AG08395 (cell line): Measurements from ENCODE around the gene ADAP2.
"Not testable (repeated sequence)": the region's sequence is repeated elsewhere in the genome, so short reads cannot be mapped to it uniquely, and the experiment has no call there.

Experiments used
- DNase-seq: peaks from one replicate; pipeline ENCODE4 v3.0.0; 2012; ENCODE audit warnings: mixed read lengths, low spot score

Gene ADAP2

DNA sequence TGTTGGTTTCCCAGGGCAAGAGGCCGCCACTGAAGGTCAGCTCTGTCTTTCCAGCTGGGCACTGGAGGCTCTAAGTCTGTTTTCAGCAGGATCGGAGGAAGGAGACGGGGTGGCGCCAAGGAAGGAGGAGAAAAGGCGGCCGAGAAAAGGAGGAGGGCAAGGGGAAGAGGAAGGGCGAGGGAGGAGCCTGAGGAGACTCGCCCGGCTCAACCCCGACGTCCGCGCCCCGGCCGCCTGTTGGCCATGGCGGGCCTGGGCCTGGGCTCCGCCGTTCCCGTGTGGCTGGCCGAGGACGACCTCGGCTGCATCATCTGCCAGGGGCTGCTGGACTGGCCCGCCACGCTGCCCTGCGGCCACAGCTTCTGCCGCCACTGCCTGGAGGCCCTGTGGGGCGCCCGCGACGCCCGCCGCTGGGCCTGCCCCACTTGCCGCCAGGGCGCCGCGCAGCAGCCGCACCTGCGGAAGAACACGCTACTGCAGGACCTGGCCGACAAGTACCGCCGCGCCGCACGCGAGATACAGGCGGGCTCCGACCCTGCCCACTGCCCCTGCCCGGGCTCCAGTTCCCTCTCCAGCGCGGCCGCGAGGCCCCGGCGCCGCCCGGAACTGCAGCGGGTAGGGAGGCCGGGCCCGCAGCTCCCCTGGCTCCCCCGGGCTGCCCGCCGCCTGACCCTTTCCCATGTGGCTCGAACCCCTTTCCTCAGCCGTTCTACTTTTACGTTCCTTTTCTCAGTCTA is 49.3 kb downstream of the ADAP2 start, which contains the start of gene RNF135:
Gene RNF135, plus strand, starts transcription at position 209 of the 737 bp plus-strand sequence. Its CDS starts 35 bp downstream, at position 244.
- peak; percentile 96 for DNase-seq

DNA sequence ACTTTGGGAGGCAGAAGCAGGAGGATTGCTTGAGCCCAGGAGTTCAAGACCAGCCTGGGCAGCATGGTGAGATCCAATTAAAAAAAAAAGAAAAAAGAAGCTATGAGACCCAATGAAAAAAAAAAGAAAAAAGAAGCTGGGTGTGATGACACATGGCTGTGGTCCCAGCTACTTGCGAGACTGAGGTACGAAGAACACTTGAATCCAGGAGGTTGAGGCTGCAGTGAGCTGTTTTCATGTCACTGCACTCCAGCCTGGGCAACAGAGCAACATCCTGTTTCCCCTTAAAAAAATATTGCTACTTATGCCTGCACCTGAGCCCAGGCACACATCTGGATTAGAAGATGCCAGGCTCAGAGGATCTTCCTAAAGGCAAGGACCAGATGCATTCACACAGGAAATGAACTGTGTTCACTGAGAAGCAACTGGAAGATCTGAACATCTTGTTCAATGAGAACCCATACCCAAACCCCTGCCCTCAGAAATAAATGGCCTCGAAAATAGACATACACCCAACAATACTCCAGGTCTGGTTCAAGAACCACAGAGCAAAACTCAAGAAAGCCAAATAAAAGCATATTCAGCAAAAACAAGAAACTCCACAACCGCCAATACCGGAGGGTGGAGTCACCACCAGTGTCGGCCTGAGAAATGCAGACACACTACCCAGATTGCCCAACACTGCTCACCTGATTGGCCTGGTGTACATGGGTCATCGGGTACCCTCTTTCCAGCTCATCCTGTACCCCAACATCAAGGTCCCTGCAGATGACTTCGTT is 53.5 kb downstream of the ADAP2 start:
- no peak for DNase-seq

- not testable (repeated sequence) for DNase-seq
These were observed 58.2 kb downstream of the ADAP2 start for GRCh38 chr17:30979919-30980318.

DNA sequence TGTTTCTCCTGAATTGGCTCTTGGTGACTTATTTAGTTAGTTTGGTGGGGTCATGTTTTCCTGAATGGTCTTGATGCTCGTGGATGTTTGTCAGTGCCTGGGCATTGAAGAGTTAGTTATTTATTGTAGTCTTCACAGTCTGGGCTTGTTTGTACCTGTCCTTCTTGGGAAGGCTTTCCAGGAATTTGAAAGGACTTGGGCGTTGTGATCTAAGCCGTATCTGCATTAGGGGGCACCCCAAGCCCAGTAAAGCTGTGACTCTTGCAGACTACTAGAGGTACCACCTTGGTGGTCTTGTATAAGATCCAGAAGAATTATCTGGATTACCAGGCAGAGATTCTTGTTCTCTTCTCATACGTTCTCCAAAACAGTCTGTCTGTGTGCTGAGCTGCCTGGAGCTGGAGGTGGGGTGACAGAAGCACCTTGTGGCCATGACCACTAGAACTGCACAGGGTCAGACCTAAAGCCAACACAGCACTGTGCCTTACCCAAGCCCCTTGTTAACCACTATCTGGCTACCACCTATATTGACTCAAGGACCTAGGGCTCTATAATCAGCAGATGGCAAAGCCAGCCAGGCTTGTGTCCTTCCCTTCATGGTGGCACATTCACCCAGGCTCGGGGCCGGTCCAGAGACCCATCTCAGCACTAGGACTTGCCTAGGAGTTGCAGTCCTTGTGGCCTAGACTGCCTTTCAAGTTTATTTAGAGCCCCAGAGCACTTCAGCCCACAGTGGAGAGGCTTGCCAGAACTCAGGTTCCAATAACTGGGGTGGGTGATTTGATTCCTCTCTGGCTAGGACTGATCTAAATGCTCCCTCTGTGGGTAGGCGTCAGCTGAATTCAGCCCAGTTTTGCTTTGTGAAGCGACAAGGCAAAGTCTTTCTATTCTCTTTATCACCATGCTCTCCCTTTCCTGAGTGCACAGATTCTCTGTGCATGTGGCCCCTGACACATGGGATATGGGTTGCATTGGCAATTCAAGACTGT is 60.1 kb downstream of the ADAP2 start:
- no peak for DNase-seq

GRCh38 chr17:30982855-30983254 is 61.1 kb downstream of the ADAP2 start:
- no peak for DNase-seq

DNA sequence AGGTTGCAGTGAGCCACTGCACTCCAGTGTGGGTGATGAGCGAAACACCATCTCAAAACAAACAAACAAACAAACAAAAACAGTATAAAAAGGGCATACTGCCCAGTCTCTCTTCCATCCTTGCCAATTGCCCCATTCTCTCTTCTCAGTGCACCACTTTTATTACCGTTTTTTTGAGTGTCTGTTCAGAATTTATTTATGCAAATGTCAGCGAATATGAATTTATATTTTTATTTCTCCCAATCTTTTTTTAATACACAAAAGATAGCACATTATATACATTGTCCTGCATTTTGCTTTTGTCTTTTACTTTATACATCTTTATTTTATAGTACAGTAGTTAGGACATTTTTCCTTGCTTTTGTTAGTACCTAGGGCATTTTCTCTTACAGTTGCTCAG is 68.7 kb downstream of the ADAP2 start:
- DNase-seq, result no peak

DNA sequence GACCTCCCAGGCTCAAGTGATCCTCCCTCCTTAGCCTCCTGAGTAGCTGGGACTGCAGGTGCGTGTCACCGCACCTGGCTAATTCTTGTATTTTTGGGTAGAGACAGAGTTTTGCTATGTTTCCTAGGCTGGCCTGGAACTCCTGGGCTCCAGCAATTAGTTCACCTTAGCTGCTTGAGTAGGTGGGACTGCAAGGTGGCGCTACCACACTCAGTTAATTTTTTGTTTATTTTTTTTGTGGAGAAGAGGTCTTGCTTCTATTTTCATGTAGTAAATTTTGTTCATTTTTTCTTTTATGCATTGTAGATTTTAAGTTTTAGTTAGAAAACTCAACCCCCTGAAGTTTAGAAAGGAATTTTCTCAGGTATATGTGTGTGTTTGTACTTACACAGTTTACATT is 70.8 kb downstream of the ADAP2 start:
- DNase-seq, result no peak

- no peak for DNase-seq
These were observed 73.6 kb downstream of the ADAP2 start for GRCh38 chr17:30995347-30995746.

GRCh38 chr17:30996486-30996885 is 74.7 kb downstream of the ADAP2 start:
- DNase-seq, result no peak

DNA sequence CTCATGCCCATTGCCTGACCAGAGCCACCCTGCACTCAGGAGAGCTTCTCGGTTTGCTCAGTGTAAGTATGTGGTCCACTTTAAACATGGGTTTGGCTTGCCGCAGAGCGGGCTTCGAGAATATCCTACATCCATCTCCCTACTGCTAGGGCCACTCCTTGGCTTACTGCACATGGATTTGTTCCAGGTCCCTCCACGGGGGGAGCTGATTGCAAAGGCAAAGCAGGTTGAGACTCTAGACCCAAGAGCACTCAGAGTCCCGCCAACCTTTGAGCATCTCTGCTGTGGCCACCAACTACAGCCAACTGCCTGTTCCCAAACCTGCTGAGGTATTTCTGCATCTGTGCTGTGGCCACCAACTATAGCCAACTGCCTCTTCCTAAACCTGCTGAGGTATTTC is 75.5 kb downstream of the ADAP2 start:
- DNase-seq, result no peak

DNA sequence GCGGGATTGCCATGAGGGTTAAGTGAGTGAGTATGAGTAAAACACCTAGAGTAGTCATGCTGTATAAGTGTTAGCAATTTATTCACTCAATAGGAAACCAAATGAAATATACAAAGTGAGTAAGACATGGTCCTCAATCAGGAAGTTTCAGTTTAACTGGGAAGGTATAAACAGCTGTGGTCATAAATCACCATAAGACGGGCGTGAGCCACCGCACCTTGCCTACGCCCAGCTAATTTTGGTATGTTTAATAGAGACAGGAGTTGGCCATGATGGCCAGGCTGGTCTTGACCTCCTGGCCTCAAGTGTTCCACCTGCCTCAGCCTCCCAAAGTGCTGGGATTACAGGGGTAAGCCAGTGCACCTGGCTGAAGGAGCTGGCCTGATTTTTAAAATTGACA is 76.1 kb downstream of the ADAP2 start:
- DNase-seq, result no peak

GRCh38 chr17:31002047-31002446 is 80.3 kb downstream of the ADAP2 start:
- no peak for DNase-seq

- DNase-seq, result no peak
These were observed 81.6 kb downstream of the ADAP2 start for GRCh38 chr17:31003225-31003866.

GRCh38 chr17:31004160-31004559 is 82.4 kb downstream of the ADAP2 start:
- DNase-seq, result no peak

- no peak for DNase-seq
These were observed 86.1 kb downstream of the ADAP2 start for GRCh38 chr17:31007695-31008373.

DNA sequence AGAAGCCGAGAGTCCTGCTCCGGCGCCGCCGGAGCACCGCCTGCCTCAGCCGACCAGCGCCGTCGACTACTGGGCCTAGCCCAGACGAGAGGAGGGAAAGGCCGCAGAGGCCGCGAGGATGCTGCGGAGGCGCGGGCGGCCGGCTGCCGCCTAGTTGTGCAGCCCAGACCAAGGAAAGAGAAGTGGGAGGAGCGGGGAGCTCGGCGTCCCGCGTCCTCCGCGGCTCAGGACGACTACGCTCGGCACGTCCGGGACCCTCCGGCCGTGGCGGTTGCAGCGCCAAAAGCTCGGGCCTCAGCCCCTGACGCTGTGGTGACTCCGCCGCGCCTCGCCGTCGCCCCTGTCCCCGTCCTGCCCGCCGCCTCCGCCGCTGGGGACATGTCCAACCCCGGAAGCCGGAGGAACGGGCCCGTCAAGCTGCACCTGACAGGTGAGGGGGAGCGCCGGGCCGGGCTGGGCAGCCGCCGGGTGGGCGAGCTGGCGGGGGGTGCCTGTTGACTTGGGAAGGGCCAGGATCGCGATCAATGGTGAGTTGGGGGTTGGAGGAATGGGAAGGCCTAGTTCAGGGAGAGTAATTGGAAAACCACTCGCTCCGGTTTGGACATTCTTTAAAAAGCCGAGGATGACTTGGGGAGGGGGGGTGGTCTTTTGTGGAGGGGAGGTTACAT is 86.8 kb downstream of the ADAP2 start:
- peak; percentile 46 for DNase-seq
